ENCODE results near the gene LRPAP1.
A peak's percentile ranks its signal among the peaks of the same experiment; 100 is the strongest.

The LRPAP1 gene

GRCh38 chr4:3530663-3531254 lies 1.5 kb downstream of the LRPAP1 start:
- DNase-seq: no peak

GRCh38 chr4:3530051-3530450 lies 2.2 kb downstream of the LRPAP1 start:
- no peak for DNase-seq

- peak; percentile 13 for DNase-seq
These were observed 2.9 kb downstream of the LRPAP1 start for GRCh38 chr4:3529363-3529762.

- no peak for DNase-seq
These were observed 4.0 kb downstream of the LRPAP1 start for GRCh38 chr4:3527914-3528876.

- no peak for DNase-seq
These were observed 4.9 kb downstream of the LRPAP1 start for GRCh38 chr4:3527101-3527913.

- no peak for DNase-seq
These were observed 5.8 kb downstream of the LRPAP1 start for GRCh38 chr4:3526456-3526855.

- DNase-seq: no peak
These were observed 6.4 kb downstream of the LRPAP1 start for GRCh38 chr4:3525532-3526430.

- no peak for DNase-seq
These were observed 7.3 kb downstream of the LRPAP1 start for GRCh38 chr4:3524920-3525319.

- DNase-seq: no peak
These were observed 7.9 kb downstream of the LRPAP1 start for GRCh38 chr4:3524349-3524748.

- DNase-seq: no peak
These were observed 8.5 kb downstream of the LRPAP1 start for GRCh38 chr4:3523628-3524221.

- DNase-seq: no peak
These were observed 9.0 kb downstream of the LRPAP1 start for GRCh38 chr4:3523146-3523627.

GRCh38 chr4:3522651-3523050 lies 9.6 kb downstream of the LRPAP1 start:
- DNase-seq: no peak

GRCh38 chr4:3522326-3522640 lies 9.9 kb downstream of the LRPAP1 start:
- DNase-seq: no peak

- DNase-seq: no peak
These were observed 10.4 kb downstream of the LRPAP1 start for GRCh38 chr4:3521621-3522325.

GRCh38 chr4:3520796-3521600 lies 11.2 kb downstream of the LRPAP1 start:
- no peak for DNase-seq

GRCh38 chr4:3520276-3520675 lies 11.9 kb downstream of the LRPAP1 start:
- DNase-seq: no peak

GRCh38 chr4:3519468-3520264 lies 12.6 kb downstream of the LRPAP1 start:
- no peak for DNase-seq

GRCh38 chr4:3518941-3519340 lies 13.3 kb downstream of the LRPAP1 start:
- no peak for DNase-seq

- no peak for DNase-seq
These were observed 13.7 kb downstream of the LRPAP1 start for GRCh38 chr4:3518511-3518880.
